HepG2 (cell line): ENCODE measurements around the gene CTBP1.

ENCODE experiments used
- NPAS2 ChIP-seq: sonication (generic); formaldehyde crosslinking; IDR thresholded peaks from 2 replicates; pipeline ENCODE4 v1.8.0; 2022; ENCODE audit warnings: mild to moderate bottlenecking, missing genetic modification reagents, borderline replicate concordance
- POLR2AphosphoS5 ChIP-seq: IDR thresholded peaks from 2 replicates; pipeline ENCODE4 v1.6.1; 2012; ENCODE audit warnings: low read depth, low read length
- TAF15 ChIP-seq: fragments of 200-400 bp; formaldehyde crosslinking; IDR thresholded peaks from one replicate; pipeline ENCODE4 v1.6.1; 2018; ENCODE audit warnings: mild to moderate bottlenecking, low read depth, low read length; ENCODE audit not compliant: poor library complexity, severe bottlenecking
- YY1 ChIP-seq: IDR thresholded peaks from 2 replicates; pipeline ENCODE4 v1.6.1; 2011; ENCODE audit warnings: low read length, low read depth, moderate library complexity, mild to moderate bottlenecking; ENCODE audit not compliant: insufficient read depth, insufficient replicate concordance
- ZNF382 ChIP-seq: sonication (generic); formaldehyde crosslinking; IDR thresholded peaks from 2 replicates; pipeline ENCODE4 v1.5.0; 2020; ENCODE audit warnings: missing genetic modification reagents, mild to moderate bottlenecking, borderline replicate concordance
- ZNF839 ChIP-seq: sonication (generic); formaldehyde crosslinking; IDR thresholded peaks from 2 replicates; pipeline ENCODE4 v1.4.0; 2020; ENCODE audit warnings: missing genetic modification reagents, mild to moderate bottlenecking, borderline replicate concordance

- no peak for TF ChIP-seq ZNF839
- TF ChIP-seq TAF15 = no peak
- no peak for TF ChIP-seq YY1
- TF ChIP-seq ZNF382 (CRISPR knock-in tag) = no peak
- no peak for TF ChIP-seq NPAS2 (CRISPR knock-in tag)
- TF ChIP-seq POLR2AphosphoS5 = no peak
These were observed 43.2 kb upstream of the CTBP1 start for GRCh38 chr4:1291996-1292702.
